HEK293 (cell line): ENCODE results near the gene PGBD2.

Source experiments
- PRDM4 ChIP-seq: fragments of 450-650 bp; formaldehyde crosslinking; IDR thresholded peaks from 2 replicates; pipeline ENCODE4 v1.5.1; 2017; ENCODE audit warnings: missing biosample characterization, missing genetic modification characterization
- ZNF274 ChIP-seq, 2 experiments: fragments of 200-500 bp in 1 of 2; fragments of 450-650 bp in 1 of 2; sonication (Bioruptor generic) in 1 of 2; formaldehyde crosslinking in 1 of 2; IDR thresholded peaks; 2 replicates each; pipeline versions ENCODE4 v1.5.1 to v1.6.1; 2014 to 2016; ENCODE audit warnings: borderline replicate concordance in 1 of 2, inconsistent platforms in 1 of 2, low read length in 1 of 2, missing biosample characterization in 1 of 2, missing genetic modification characterization in 1 of 2
- TF ChIP-seq, protein P1 (sequence below): fragments of 450-650 bp; formaldehyde crosslinking; IDR thresholded peaks from 2 replicates; pipeline ENCODE4 v1.5.1; 2016; ENCODE audit warnings: missing biosample characterization, missing genetic modification characterization, low read depth
- TF ChIP-seq, protein P2 (sequence below): fragments of 450-650 bp; formaldehyde crosslinking; IDR thresholded peaks from 2 replicates; pipeline ENCODE4 v1.5.1; 2016; ENCODE audit warnings: missing biosample characterization, missing genetic modification characterization

DNA sequence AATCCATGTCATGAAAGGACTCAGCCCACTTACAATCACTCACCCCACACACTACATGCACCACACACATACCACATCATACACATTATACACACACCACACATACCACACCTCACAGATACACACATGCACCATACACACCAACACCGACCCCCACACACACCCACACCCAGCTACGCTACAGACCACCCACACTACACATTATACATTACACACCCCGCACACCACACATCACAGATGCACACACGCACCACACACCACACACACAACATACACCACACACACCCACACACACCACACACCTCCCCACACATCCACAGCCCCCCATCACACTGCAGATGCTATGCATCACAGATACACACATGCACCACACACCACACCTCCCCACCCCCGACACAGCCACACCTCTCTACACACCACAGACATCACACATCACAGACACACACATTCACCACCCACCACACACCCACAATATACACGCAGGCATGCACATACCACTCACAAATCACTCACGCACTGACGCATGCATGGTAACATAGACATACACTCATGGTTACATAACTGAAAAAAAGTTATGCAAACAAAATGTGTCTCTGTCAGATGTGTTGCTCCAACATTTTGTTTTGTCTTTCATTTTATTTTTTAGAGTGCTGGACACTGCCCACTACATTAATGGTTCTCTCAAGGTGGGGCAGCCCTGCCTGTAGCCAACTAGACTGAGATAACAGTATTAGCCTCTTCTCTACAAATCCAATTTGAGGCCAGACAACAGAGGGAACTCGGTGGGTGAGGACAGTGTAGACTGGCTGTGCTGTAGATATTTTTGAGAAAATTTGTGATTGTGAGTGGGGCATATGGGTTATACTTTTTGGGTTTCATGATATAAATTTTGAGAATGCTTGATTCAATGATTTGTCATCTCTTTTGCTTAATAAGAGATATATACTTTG, 15.2 kb upstream of the PGBD2 start:
- TF ChIP-seq, protein P1, sequence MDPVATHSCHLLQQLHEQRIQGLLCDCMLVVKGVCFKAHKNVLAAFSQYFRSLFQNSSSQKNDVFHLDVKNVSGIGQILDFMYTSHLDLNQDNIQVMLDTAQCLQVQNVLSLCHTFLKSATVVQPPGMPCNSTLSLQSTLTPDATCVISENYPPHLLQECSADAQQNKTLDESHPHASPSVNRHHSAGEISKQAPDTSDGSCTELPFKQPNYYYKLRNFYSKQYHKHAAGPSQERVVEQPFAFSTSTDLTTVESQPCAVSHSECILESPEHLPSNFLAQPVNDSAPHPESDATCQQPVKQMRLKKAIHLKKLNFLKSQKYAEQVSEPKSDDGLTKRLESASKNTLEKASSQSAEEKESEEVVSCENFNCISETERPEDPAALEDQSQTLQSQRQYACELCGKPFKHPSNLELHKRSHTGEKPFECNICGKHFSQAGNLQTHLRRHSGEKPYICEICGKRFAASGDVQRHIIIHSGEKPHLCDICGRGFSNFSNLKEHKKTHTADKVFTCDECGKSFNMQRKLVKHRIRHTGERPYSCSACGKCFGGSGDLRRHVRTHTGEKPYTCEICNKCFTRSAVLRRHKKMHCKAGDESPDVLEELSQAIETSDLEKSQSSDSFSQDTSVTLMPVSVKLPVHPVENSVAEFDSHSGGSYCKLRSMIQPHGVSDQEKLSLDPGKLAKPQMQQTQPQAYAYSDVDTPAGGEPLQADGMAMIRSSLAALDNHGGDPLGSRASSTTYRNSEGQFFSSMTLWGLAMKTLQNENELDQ (tag by site-specific recombination) = no peak
- TF ChIP-seq, protein P2, sequence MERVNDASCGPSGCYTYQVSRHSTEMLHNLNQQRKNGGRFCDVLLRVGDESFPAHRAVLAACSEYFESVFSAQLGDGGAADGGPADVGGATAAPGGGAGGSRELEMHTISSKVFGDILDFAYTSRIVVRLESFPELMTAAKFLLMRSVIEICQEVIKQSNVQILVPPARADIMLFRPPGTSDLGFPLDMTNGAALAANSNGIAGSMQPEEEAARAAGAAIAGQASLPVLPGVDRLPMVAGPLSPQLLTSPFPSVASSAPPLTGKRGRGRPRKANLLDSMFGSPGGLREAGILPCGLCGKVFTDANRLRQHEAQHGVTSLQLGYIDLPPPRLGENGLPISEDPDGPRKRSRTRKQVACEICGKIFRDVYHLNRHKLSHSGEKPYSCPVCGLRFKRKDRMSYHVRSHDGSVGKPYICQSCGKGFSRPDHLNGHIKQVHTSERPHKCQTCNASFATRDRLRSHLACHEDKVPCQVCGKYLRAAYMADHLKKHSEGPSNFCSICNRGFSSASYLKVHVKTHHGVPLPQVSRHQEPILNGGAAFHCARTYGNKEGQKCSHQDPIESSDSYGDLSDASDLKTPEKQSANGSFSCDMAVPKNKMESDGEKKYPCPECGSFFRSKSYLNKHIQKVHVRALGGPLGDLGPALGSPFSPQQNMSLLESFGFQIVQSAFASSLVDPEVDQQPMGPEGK (tag by site-specific recombination) = no peak
- TF ChIP-seq PRDM4 (tag by site-specific recombination) = no peak
- no peak for TF ChIP-seq ZNF274 (IDR thresholded peaks at IDR 0.05; ENCODE audit: low read length)
- TF ChIP-seq ZNF274 (tag by site-specific recombination; IDR thresholded peaks at IDR 0.05; ENCODE audit: borderline replicate concordance) = no peak
